ENCODE data around the gene QDPR.

QDPR gene

DNA sequence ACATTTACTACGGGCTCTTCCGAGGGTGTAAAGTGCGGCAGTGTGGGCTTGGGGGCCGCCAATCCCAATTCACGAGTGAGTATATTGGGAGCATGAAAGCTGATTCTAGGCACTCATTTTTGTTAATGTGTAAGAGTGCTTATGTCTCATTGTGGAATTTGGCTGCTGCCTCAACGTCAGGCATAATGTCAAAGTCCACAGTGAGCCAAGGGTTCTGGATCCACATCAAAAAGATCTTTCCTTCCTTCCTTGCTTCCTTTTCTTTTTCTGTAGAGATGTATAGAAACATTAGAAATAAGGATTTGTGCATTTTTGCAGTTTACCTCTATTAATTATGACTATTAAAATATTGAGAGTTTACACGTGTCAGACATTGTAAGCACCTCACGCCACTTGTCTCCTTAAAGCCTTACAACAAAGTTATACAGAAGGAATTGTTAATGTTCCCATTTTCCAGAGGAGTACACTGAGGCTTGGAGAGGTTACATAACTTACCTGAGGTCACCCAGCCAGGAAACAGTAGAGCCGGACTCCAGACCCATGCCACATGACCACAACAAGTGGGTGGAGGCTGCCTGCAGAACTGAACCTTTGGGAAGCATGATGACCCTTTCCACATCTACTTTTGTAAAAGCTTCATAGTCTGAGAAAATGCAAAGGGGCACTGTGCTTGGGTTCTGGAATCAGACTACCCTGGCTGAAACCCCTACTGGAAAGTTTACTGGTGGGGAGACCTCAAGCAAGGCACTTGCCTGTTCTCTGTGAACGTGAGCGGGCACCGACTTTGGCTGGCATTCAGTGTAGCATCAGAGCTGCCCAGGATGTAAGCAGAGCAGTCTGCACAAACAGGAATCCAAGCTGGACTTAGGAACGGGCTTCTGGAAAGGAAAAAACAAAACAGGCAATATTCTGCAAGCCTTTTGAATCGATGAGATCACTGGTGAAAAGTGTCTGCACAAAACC lies 3.8 kb upstream of the QDPR start:
- no peak for DNase-seq (ENCODE audit: extremely low spot score)
- CTCF ChIA-PET = no interaction called here
- TF ChIP-seq, protein P1, sequence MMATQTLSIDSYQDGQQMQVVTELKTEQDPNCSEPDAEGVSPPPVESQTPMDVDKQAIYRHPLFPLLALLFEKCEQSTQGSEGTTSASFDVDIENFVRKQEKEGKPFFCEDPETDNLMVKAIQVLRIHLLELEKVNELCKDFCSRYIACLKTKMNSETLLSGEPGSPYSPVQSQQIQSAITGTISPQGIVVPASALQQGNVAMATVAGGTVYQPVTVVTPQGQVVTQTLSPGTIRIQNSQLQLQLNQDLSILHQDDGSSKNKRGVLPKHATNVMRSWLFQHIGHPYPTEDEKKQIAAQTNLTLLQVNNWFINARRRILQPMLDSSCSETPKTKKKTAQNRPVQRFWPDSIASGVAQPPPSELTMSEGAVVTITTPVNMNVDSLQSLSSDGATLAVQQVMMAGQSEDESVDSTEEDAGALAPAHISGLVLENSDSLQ (IDR thresholded peaks at IDR 0.05) = no peak
- TF ChIP-seq BHLHE40 (IDR thresholded peaks at IDR 0.05; ENCODE audit: borderline replicate concordance) (no peak), SUZ12 (IDR thresholded peaks at IDR 0.05) (no peak), SP1 (IDR thresholded peaks at IDR 0.05) (no peak), CTBP1 (IDR thresholded peaks at IDR 0.05; ENCODE audit: borderline replicate concordance) (no peak), ARNT (IDR thresholded peaks at IDR 0.05) (no peak), FOXM1 (IDR thresholded peaks at IDR 0.05; ENCODE audit: borderline replicate concordance) (no peak), ZNF384 (IDR thresholded peaks at IDR 0.05) (no peak), NFRKB (IDR thresholded peaks at IDR 0.05) (no peak), HDGF (IDR thresholded peaks at IDR 0.05; ENCODE audit: borderline replicate concordance) (no peak), TARDBP (IDR thresholded peaks at IDR 0.05) (no peak), FOXA1 (IDR thresholded peaks at IDR 0.05) (no peak), LEF1 (IDR thresholded peaks at IDR 0.05; ENCODE audit: borderline replicate concordance) (no peak), L3MBTL2 (conservative IDR thresholded peaks at IDR 0.05) (no peak), FOXK2 (IDR thresholded peaks at IDR 0.05) (no peak), ELF4 (IDR thresholded peaks at IDR 0.05) (no peak)
- POLR2A ChIA-PET = no interaction called here

DNA sequence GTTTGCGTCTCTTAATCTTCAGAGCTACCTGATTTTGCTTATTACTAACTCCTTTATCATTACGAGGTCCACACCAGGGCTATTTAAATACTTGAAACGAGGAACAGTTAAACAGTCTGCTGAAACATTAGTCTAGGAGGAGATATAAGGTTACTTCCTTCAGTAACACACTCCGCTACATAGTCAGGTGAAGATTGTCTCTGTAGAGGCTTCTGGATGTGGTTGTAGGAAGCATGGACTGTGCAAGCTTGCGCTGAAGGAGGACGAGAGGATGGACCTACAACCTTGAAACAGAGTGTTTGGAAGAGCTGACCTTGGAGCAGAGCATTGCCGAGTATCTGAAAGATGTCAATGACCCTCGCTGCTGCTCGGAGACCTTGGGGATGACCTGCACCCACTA lies 3.0 kb upstream of the QDPR start, which contains the start of gene CLRN2:
TSS of gene CLRN2 (plus strand) at position 301 of the 400 bp plus-strand sequence. CDS start 102 bp downstream, outside the sequence.
- CTCF ChIA-PET = no interaction called here
- POLR2A ChIA-PET = no interaction called here
- DNase-seq (ENCODE audit: extremely low spot score) = no peak
- TF ChIP-seq TARDBP (IDR thresholded peaks at IDR 0.05) (no peak), FOXM1 (IDR thresholded peaks at IDR 0.05; ENCODE audit: borderline replicate concordance) (no peak), LEF1 (IDR thresholded peaks at IDR 0.05; ENCODE audit: borderline replicate concordance) (no peak), ARNT (IDR thresholded peaks at IDR 0.05) (no peak), SUZ12 (IDR thresholded peaks at IDR 0.05) (no peak), FOXA1 (IDR thresholded peaks at IDR 0.05) (no peak), ELF4 (IDR thresholded peaks at IDR 0.05) (no peak), L3MBTL2 (conservative IDR thresholded peaks at IDR 0.05) (no peak), CTBP1 (IDR thresholded peaks at IDR 0.05; ENCODE audit: borderline replicate concordance) (no peak), ZNF384 (IDR thresholded peaks at IDR 0.05) (no peak), FOXK2 (IDR thresholded peaks at IDR 0.05) (no peak), SP1 (IDR thresholded peaks at IDR 0.05) (no peak), BHLHE40 (IDR thresholded peaks at IDR 0.05; ENCODE audit: borderline replicate concordance) (no peak), HDGF (IDR thresholded peaks at IDR 0.05; ENCODE audit: borderline replicate concordance) (no peak), NFRKB (IDR thresholded peaks at IDR 0.05) (no peak)
- TF ChIP-seq, protein P1 (IDR thresholded peaks at IDR 0.05) = no peak

DNA sequence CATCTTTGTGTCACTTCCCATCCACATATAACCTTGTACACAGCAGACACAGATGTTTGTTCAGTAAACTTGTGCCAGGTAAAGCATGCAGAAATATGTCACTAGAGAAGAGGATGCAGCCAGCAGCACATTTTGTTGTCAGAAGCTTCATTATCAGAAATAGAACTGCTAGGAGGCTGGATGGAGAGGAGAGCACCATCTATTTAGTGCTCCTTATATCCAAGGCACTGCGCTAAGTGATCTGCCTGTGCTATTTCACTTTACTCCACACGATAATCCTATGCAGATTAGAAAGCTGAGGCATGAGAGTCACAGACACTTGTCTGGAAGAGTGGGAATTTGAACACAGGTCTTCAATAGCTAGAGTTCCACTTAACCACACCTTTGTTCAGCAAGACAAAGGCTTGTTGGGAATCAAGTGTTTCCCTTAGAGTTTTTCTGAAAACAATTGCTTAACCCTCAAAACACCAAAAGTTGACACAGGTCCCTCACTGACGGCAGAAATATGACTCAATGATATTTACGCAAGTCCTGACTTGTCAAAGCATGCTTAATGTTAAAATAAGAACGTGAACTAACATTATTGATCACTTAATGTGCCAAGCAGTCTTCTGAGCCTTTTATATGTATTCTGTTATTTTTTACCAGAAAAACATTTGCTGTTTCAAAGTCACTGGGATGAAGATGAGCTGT lies 1.2 kb upstream of the QDPR start:
- CTCF ChIA-PET = interaction anchor here (0.6 to 1.8 kb wide), 4 partner anchors 20 to 1994 kb away, joined by 3 read pairs; no protein-coding TSS in a partner anchor
- POLR2A ChIA-PET = interaction anchor here (1.1 kb wide), 1 partner anchor 297 kb away, joined by 3 read pairs; the partner anchor contains the start of gene DCAF16
- DNase-seq (ENCODE audit: extremely low spot score) = no peak
- TF ChIP-seq ZNF384 (IDR thresholded peaks at IDR 0.05) = no peak
- TF ChIP-seq NFRKB (IDR thresholded peaks at IDR 0.05) = no peak
- no peak for TF ChIP-seq ARNT (IDR thresholded peaks at IDR 0.05)
- TF ChIP-seq SUZ12 (IDR thresholded peaks at IDR 0.05) = no peak
- TF ChIP-seq SP1 (IDR thresholded peaks at IDR 0.05) = no peak
- no peak for TF ChIP-seq CTBP1 (IDR thresholded peaks at IDR 0.05; ENCODE audit: borderline replicate concordance)
- TF ChIP-seq HDGF (IDR thresholded peaks at IDR 0.05; ENCODE audit: borderline replicate concordance) = no peak
- no peak for TF ChIP-seq ELF4 (IDR thresholded peaks at IDR 0.05)
- no peak for TF ChIP-seq FOXK2 (IDR thresholded peaks at IDR 0.05)
- TF ChIP-seq TARDBP (IDR thresholded peaks at IDR 0.05) = no peak
- no peak for TF ChIP-seq LEF1 (IDR thresholded peaks at IDR 0.05; ENCODE audit: borderline replicate concordance)
- TF ChIP-seq, protein P1 (IDR thresholded peaks at IDR 0.05) = no peak
- no peak for TF ChIP-seq L3MBTL2 (conservative IDR thresholded peaks at IDR 0.05)
- TF ChIP-seq FOXA1 (IDR thresholded peaks at IDR 0.05) = no peak
- no peak for TF ChIP-seq BHLHE40 (IDR thresholded peaks at IDR 0.05; ENCODE audit: borderline replicate concordance)

DNA sequence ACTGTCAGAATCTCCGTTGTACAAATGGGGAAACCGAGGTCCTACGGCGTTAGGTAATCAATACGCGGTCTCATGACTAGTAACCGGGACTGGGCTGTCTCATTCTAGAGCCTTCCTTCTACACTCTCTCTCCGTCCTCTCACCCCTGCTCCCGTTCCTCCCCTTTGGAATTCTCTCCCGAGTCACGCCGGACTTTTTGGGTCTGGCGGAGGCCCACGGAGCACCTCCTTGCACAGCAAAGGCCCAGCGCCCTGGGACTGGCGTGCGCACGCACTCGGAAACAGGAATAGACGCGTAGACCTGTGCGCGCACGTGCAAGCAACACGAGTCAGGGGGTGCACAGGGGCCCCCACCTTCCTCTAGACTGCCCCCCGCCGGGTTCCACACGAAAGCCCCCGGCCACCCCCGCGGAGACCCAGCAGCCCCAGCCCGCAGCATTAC lies 361 bp downstream of the QDPR start:
- POLR2A ChIA-PET = no interaction called here
- CTCF ChIA-PET = interaction anchor here (0.6 to 1.8 kb wide), 2 partner anchors 18 to 51 kb away, joined by 3 read pairs; no protein-coding TSS in a partner anchor
- DNase-seq (ENCODE audit: extremely low spot score) = peak; percentile 44
- TF ChIP-seq L3MBTL2 (conservative IDR thresholded peaks at IDR 0.05) (peak; percentile 69), FOXA1 (IDR thresholded peaks at IDR 0.05) (no peak), HDGF (IDR thresholded peaks at IDR 0.05; ENCODE audit: borderline replicate concordance) (no peak), FOXM1 (IDR thresholded peaks at IDR 0.05; ENCODE audit: borderline replicate concordance) (no peak), ZNF384 (IDR thresholded peaks at IDR 0.05) (no peak)
- TF ChIP-seq, protein P1 (IDR thresholded peaks at IDR 0.05) = no peak

Measured in HEK293T (cell line).